COR-L47 (cell line): ENCODE measurements around the gene TAS1R1.

Experiments used
- DNase-seq: peaks from one replicate; lab custom pipeline; 2025; lab: John Stamatoyannopoulos, UW

TAS1R1 gene

GRCh38 chr1:6603915-6604558 lies 48.9 kb downstream of the TAS1R1 start:
- no peak for DNase-seq

DNA sequence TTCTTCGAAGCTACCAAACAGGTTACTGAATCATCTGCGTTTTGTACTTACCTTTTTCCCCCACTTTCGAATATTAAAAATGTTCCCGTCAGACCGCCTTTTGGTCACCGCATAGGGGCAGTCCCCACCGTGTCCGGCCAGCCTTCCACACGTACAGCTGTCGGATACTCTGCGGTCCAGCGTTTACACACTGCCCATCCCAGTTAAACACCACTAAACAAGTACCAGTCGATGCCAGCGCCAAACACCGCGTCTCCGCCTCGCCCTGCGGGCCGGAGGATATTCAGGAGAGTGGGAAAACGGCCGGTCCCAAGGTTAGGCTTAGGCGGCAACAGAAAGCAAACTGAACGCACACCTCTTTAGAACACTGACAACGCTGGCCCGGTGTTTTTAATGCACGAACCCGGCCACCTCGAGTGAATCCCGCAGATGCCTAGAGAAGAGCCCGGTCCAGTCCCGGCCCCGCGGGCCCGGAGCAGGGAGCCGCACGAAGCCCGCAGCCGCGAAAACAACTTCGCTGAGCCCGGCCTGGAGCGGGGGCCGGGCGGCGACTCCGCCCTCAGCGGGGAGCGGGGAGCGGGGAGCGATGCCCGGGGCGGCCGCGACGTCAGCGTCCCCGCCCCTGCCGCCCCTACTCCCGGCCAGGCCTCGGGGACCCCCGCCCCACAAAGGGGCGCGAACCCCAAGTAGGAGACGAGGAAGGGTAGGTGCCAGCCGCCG lies 57.7 kb downstream of the TAS1R1 start:
- peak; percentile 38 for DNase-seq

GRCh38 chr1:6613361-6614018 lies 58.4 kb downstream of the TAS1R1 start, which contains the start of gene PHF13:
PHF13 (plus strand) TSS chr1:6613731; CDS start chr1:6614067, 336 bp downstream.
- peak; percentile 99 for DNase-seq

DNA sequence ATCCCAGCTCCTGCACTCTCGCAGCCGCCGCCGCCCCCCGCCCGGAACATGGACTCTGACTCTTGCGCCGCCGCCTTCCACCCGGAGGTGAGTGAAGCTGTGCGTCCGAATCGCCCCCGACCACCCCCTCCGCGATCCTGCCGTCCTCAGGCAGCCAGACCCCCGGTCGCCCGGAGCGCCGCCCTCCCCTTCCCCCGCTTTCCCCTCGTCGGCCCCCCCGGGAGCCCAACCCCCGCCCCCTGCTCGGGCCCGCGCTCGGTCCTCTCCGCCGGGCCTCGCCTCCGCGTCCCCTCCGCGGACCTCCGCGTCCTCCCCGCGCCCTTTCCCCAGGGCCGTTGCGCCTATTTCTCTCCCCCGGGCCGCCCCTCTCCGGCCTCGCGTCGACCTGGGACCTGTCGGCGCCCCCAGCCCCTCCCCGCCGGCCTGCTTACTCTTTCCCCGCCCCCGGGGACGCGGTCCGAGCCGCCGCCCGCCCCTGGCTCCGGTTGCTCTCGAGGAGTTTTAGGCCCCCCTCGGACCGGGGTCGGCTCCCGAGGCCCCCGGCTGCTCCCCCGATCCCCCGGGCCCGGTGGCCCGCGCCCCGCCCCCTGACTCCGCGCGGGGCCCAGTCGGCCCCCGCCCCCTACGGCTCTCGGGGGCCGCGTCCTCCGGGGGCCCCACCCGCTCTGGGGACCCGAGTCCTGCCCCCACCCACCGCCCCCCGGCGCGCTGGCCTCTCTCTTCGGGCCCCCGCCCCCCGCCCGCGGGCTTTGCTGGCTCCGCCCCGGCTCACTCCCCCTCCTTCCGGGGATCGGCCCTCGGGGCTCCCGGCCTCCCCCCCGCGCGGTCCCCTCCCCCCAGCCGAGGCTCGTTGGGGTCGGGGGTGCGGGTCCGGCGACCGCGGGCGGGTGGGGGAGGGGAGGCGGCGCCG lies 59.2 kb downstream of the TAS1R1 start:
- DNase-seq, result no peak

DNA sequence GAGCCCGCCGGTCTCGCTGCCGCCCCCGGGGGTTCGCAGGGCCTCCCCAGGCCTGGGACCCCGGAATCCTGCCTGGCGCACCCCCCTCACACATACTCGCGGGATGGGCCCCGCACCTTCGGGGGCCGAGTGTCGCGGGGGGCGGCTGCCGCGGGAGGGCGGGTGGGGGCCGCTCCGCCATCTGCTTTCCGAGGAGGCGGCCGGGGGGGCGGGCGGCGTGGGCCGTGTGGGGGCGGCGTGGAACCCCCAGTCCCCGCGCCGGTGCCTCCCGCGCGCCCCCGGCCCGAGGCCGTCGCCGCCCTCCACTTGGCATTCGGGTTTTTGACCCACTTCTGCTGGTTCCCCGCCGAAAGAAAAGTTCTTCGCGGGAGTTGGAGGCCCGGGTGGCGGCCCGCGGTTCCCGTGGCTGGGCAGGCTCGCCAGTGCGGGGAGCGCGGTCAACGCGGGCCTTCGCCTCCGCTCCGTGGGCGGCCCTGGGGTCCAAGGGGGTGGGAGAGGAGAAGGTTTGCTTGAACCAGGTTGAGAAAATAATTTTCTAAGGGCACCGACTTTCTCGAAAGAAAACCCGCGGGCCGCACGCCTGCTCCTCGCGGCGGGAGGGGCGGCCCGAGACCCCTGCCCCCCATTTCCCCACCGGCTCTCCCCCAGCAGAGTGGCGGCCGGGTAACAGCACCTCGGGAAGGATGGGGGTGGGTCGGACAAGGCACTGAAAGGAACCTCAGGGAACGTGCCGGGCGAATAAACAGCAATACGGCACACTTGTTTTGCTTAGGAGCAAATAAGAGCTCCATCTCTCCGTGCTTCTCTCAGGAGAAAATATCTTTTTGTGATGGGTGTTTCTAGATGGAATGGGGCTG lies 60.0 kb downstream of the TAS1R1 start:
- no peak for DNase-seq

- no peak for DNase-seq
Observed at GRCh38 chr1:6619045-6619444, 63.9 kb downstream of the TAS1R1 start.

GRCh38 chr1:6621429-6622391 lies 66.6 kb downstream of the TAS1R1 start:
- DNase-seq, result no peak

DNA sequence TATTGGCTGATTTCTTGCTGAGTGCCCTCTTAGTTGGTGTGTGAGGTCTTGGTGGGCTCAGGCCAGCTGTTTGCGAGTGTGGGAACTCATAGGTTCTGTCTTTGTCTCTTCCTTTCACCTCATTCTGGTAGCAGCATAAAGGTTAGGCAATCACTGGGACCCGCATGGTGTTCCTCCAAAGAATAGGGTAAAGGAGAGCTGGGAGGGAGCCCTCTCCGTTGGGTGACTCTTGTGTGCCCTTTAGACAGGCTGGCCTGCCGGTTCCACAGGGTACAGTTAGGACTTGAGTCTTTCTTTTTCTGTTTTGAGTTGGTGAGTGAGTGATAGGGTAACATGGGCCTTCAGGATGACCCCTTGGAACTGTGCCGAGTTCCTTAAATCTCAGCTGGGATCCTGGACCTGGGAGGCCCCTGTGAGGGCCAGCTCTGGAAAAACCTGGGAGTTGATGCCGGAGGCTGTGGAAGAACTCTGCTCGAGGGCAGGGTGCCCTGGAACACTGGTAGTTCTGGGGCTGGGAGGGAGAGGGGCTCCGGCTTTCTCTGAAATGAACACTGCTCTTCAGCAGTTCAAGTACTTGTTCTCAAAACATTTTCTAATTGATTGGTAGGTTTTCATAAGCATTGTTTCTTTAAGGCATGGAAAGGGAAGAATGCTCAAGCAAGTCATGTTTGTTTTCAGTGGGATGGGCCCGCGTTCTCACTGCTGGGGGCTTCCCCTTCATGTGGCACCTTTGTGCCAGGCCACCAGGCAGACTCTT lies 67.5 kb downstream of the TAS1R1 start:
- DNase-seq, result no peak

DNA sequence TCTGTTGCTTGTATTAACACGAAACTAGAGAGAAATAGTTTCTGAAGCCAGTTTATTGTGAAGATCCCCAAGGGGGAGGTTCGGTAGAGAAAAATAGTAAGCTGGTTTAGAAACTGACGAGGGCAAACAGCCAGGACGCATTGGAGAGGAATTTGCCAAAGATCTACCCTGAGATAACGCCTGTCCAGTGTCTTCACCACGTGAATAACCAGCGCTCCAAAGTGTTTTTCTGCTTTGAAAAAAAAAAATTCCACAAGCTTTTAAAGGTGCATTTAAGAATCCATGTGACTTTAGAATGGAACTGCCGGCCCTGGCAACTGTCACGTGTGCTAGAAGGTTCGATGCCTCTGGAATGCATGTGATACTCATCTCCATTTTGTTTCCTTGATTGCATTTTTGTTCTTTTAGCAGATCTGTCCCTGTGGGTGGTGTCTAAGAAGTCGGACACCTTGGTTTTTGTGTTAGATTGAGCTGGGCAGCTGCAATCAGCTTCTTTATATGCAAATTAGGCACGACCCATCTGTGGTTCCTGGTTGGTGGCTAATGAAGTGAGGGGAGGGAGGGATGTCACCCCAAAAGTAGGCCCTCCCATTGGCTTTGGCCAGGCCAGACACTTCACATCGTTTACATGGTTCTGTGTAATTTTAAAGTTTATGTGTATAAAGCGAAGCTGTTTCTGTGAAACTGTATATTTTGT lies 68.3 kb downstream of the TAS1R1 start:
- no peak for DNase-seq

DNA sequence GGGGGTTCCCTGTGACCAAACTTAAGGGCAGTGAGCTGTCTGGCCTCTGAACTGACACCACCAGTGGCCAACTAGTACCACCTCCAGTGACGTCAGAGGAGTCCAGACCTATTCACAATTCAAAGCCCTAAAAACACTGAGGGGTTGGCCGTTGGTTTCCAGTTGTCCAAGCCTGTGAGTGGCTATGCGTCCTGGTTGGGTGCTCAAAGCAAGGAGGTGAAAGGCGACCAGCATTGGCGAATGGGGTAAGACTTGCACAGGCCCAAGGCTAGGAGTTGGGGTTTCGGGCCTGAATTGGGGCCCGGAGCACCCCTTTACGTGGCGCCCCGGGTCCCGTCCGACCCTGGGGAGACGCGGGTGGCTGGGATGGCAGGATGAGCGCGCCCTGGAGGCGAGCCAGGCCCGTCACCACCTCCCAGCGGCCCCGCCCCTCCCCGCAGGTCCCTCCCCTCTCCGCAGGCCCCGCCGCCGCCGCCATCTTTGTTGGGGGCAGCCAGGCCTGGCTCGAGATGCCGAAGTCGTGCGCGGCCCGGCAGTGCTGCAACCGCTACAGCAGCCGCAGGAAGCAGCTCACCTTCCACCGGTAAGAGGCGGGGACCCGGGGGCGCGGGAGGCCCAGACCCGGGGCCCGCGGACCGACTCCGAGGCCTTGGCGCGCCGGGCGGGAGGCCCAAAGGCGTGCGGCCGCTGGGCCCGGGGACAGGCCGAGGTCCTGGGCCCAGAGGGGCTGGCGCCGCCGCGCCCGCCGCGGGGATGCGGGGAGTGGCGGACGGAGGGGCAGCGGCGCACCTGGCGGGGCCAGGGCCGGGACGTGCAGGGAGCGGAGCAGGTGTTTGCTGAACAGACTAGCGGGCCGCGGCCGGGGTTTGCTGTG lies 69.8 kb downstream of the TAS1R1 start, which contains the start of gene THAP3:
TSS of gene THAP3 (plus strand) at position 159 of the 874 bp plus-strand sequence. CDS start at position 510, 351 bp downstream.
- peak; percentile 83 for DNase-seq

- DNase-seq, result no peak
Observed at GRCh38 chr1:6625584-6626149, 70.6 kb downstream of the TAS1R1 start.

DNA sequence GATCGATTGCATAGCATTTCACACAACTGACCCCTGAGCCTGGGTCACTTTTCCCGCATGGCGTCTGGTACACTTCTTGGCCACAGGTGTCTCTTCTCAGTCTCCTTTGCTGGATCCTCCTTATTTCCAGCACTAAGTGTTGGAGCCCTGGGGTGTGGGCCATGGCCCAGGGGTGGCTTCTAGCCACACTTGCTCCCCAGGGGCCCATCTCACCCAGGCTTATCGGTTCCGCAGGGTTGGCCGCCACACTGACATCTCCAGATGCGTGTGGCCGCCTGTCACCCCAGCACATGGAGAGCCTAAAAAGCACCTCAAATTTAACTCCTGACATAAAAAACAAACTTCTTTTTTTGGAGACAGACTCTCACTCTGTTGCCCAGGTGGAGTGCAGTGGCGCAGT lies 71.9 kb downstream of the TAS1R1 start:
- no peak for DNase-seq

- DNase-seq, result no peak
Observed at GRCh38 chr1:6627841-6628545, 72.9 kb downstream of the TAS1R1 start.

DNA sequence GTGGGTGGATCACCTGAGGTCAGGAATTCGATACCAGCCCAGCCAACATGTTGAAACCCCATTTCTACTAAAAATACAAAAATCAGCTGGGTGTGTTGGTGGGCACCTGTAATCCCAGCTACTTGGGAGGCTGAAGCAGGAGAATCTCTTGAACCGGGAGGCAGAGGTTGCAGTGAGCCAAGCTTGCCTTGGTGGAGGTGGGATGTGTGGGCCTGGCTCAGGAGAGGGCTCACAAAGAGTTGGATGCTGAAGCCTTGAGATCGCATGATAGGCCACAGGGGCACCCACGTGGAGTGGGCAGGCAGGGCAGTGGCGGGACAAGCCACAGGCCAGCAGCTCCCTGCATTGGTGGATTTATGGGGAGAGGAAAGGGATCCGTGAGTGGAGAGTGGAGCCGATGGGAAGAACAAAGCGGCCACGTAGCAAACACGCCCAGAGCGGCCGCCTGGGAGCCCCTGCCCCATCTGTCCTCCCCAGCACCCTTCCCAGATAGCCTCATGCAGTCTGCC lies 73.9 kb downstream of the TAS1R1 start:
- DNase-seq, result no peak
